Measurements from ENCODE around the gene EML1.
"Not testable (repeated sequence)": the region's sequence is repeated elsewhere in the genome, so short reads cannot be mapped to it uniquely, and the experiment has no call there.

Gene EML1

GRCh38 chr14:99943620-99944019 lies 150.4 kb downstream of the EML1 start:
- DNase-seq: no peak

GRCh38 chr14:99944241-99944651 lies 151.0 kb downstream of the EML1 start:
- DNase-seq: no peak

- no peak for DNase-seq
These were observed 152.8 kb downstream of the EML1 start for GRCh38 chr14:99945732-99946651.

- peak; percentile 57 for DNase-seq
These were observed 153.7 kb downstream of the EML1 start for GRCh38 chr14:99946652-99947489.

- DNase-seq: no peak
These were observed 154.5 kb downstream of the EML1 start for GRCh38 chr14:99947695-99948094.

- DNase-seq: not testable (repeated sequence)
These were observed 156.0 kb downstream of the EML1 start for GRCh38 chr14:99949011-99949732.

- no peak for DNase-seq
These were observed 157.0 kb downstream of the EML1 start for GRCh38 chr14:99950181-99950580.

GRCh38 chr14:99951085-99951484 lies 157.9 kb downstream of the EML1 start:
- no peak for DNase-seq

- no peak for DNase-seq
These were observed 158.8 kb downstream of the EML1 start for GRCh38 chr14:99952039-99952438.

- no peak for DNase-seq
These were observed 159.2 kb downstream of the EML1 start for GRCh38 chr14:99952453-99952852.

- no peak for DNase-seq
These were observed 162.7 kb downstream of the EML1 start for GRCh38 chr14:99955826-99956455.

GRCh38 chr14:99958380-99958779 lies 165.2 kb downstream of the EML1 start:
- DNase-seq: no peak

- no peak for DNase-seq
These were observed 168.8 kb downstream of the EML1 start for GRCh38 chr14:99961826-99962518.

GRCh38 chr14:99964979-99965378 lies 171.8 kb downstream of the EML1 start:
- no peak for DNase-seq

GRCh38 chr14:99966037-99966835 lies 173.0 kb downstream of the EML1 start:
- no peak for DNase-seq

GRCh38 chr14:99966912-99967311 lies 173.7 kb downstream of the EML1 start:
- DNase-seq: no peak

GRCh38 chr14:99968191-99968920 lies 175.1 kb downstream of the EML1 start:
- DNase-seq: no peak

- no peak for DNase-seq
These were observed 175.7 kb downstream of the EML1 start for GRCh38 chr14:99968941-99969340.

- DNase-seq: no peak
These were observed 176.6 kb downstream of the EML1 start for GRCh38 chr14:99969673-99970322.
